Measurements from ENCODE around the gene PGAP3. TPM values are rescaled to one million over a fixed set of nuclear protein-coding genes. Genes with fewer than 3 reads are reported as not detected.

The PGAP3 gene
- total and polyA plus RNA-seq, 2 donors from 2014 or later, result 33.8 to 48.5 TPM

DNA sequence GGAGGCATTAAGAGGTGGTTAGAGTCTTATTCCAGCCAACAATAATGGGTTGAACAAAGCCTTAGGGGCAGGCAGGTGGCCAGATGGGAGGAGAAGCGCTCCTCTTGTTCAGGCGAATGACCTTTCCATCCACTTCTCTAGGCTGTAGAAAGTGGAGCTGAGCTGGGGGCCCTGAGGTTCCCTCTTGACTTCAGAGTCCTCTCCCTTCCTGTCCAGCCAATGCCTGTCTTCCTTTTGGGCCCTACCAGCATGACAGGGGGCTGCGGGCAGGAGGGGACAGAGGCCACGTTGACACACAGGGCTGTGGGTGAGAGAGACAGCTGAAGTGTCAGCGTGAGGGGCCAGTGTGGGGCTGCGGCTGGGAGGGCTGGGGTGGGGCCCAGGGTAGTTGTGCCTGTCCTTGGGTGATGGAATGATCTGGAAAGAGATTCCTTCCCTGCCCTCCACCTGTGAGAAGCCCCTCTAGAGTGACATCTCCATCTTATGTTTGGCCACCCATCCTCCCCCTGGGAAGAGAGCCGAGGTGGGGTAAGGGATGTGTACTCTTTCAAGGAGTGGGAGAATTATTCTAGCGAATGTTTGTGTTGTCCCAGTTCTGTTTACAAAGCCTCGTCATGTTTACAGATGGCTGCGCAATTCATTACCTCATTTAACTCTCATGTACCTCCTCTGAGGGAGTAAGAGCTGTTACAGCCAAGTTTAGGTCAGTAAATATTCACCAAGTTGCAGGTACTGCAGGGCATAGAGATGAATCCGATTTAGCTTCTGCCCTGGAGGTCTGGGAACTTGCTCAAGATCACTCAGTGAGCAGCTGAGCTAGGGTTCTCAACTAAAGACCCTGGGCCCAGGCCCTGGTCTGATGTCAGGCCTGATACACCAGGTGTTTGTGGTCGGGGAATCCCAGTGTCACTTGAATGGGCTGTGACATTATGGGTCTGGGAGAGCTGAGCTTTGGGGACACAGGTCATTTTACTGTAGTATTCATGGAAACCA lies 15.3 kb upstream of the PGAP3 start:
- FAIRE-seq (no peak), DNase-seq (peak in 1 of 5 donors; percentile 20)
- TF ChIP-seq, protein P1, sequence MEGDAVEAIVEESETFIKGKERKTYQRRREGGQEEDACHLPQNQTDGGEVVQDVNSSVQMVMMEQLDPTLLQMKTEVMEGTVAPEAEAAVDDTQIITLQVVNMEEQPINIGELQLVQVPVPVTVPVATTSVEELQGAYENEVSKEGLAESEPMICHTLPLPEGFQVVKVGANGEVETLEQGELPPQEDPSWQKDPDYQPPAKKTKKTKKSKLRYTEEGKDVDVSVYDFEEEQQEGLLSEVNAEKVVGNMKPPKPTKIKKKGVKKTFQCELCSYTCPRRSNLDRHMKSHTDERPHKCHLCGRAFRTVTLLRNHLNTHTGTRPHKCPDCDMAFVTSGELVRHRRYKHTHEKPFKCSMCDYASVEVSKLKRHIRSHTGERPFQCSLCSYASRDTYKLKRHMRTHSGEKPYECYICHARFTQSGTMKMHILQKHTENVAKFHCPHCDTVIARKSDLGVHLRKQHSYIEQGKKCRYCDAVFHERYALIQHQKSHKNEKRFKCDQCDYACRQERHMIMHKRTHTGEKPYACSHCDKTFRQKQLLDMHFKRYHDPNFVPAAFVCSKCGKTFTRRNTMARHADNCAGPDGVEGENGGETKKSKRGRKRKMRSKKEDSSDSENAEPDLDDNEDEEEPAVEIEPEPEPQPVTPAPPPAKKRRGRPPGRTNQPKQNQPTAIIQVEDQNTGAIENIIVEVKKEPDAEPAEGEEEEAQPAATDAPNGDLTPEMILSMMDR (IDR thresholded peaks at IDR 0.05; ENCODE audit: borderline replicate concordance, extremely low read depth, insufficient read depth), result no peak
- H3K27ac ChIP-seq (ENCODE audit: low read depth in 2 of 2, low read length in 2 of 2), result peak overlapping the region; percentile 59 to 80
- H3K36me3 ChIP-seq (ENCODE audit: control insufficient read depth in 2 of 3, insufficient read depth in 3 of 3, low read length in 3 of 3), result peaks cover 0 to 12% (median 7%) of the 10 kb centered on the region in 3 donors
- H3K4me1 ChIP-seq (ENCODE audit: control insufficient read depth in 2 of 3, insufficient read depth in 2 of 3, low read depth in 1 of 3, low read length in 3 of 3), result peaks cover 0 to 66% (median 41%) of the 10 kb centered on the region in 3 donors
- H3K27me3 ChIP-seq (ENCODE audit: control insufficient read depth, insufficient read depth, low read length), result no peaks in the 10 kb centered on the region
- intact Hi-C loops (cut with DNase I), result no loop called here
- no peaks in the 10 kb centered on the region for H3K9me3 ChIP-seq (ENCODE audit: control insufficient read depth in 2 of 3, insufficient read depth in 1 of 3, low read length in 3 of 3)
- peak overlapping the region in 2 of 3 donors; percentile 22 to 31 for H3K9ac ChIP-seq (ENCODE audit: low read length in 3 of 3)
- H3K4me3 ChIP-seq (ENCODE audit: low read length in 3 of 3), result peak overlapping the region in 2 of 3 donors; percentile 4 to 30

DNA sequence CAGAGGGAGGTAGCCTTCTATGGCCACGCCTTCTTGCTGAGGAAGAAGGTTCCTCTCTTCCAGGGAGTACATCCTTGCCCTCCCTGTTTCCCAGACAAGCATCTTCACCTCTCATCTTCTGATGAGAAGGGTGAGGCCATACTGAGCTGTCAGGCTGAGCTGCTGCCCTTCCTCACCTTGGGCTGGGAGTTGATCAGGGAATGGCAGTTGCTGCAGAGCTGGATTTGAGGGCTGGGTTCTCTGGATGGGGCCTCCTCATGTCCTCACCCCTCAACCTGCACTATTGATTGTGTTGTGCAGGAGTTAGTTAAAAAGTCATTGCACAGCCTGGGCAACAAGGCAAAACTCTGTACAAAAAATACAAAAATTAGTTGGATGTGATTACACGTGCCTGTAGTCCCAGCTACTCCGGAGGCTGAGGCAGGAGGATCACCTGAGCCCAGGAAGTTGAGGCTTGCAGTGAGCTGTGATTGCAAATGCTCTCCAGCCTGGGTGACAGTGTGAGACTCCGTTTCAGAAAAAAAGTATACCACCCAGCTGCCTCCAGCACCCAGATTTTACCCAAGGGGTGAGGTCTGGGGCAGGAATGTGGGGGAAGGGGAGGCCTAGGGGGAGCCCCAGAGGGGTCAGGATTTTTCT lies 14.0 kb upstream of the PGAP3 start:
- no peak for DNase-seq
- Histone ChIP-seq H3K9ac (ENCODE audit: low read length in 3 of 3) (peak overlapping the region; percentile 54 to 70 (median 63)), H3K4me1 (ENCODE audit: control insufficient read depth in 2 of 3, insufficient read depth in 2 of 3, low read depth in 1 of 3, low read length in 3 of 3) (peaks cover 0 to 60% (median 42%) of the 10 kb centered on the region in 3 donors), H3K4me3 (ENCODE audit: low read length in 3 of 3) (peak overlapping the region; percentile 69 to 88 (median 85)), H3K9me3 (ENCODE audit: control insufficient read depth in 2 of 3, insufficient read depth in 1 of 3, low read length in 3 of 3) (no peaks in the 10 kb centered on the region), H3K36me3 (ENCODE audit: control insufficient read depth in 2 of 3, insufficient read depth in 3 of 3, low read length in 3 of 3) (peaks cover 0 to under 1% (median under 1%) of the 10 kb centered on the region in 3 donors), H3K27ac (ENCODE audit: low read depth in 2 of 2, low read length in 2 of 2) (peak overlapping the region; percentile 93 to 94), H3K27me3 (ENCODE audit: control insufficient read depth, insufficient read depth, low read length) (no peaks in the 10 kb centered on the region)
- no peak for FAIRE-seq
- TF ChIP-seq, protein P1 (IDR thresholded peaks at IDR 0.05; ENCODE audit: borderline replicate concordance, extremely low read depth, insufficient read depth), result no peak
- intact Hi-C loops (cut with DNase I), result no loop called here

DNA sequence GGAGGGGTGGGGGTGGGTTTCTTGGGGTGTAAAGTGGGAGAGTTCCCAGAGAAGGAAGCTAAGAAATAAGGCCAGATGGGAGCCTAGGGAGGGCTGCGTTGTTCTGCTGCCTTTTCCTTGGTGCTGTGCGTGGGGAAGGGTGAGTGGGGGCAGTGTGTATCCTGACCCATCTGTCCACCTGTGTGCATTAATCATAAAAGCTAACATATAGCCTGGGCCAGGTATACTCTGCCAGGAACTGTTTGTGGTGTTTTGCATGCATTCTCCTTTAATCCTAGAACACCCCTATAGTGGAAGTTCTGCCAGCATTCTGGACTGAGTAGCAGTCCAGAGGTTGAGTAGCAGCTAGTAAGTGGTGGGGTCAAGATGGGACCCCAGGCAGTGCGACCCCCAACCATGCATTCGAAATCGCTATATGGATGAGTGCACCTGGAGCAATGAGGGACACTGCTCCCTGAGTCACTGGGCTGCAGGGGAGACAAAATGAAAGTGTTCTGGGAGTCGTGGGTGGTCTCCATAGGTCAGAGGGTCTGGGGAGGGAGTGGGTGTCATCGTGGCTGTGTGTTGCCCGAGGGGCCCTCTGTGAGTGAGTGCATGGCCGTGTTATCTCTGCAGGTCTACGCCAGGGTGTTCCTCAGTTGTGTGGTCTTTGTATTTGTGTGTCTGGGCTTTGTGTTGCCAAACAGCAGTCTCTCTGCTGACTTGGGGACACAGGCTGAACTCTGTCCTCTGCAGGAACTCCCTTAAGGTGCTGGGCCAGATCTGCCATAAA lies 13.3 kb upstream of the PGAP3 start:
- TF ChIP-seq, protein P1 (IDR thresholded peaks at IDR 0.05; ENCODE audit: borderline replicate concordance, extremely low read depth, insufficient read depth), result no peak
- no peaks in the 10 kb centered on the region for H3K9me3 ChIP-seq (ENCODE audit: control insufficient read depth in 2 of 3, insufficient read depth in 1 of 3, low read length in 3 of 3)
- H3K4me3 ChIP-seq (ENCODE audit: low read length in 3 of 3), result peak overlapping the region; percentile 69 to 88 (median 85)
- intact Hi-C loops (cut with DNase I), result no loop called here
- no peaks in the 10 kb centered on the region for H3K27me3 ChIP-seq (ENCODE audit: control insufficient read depth, insufficient read depth, low read length)
- FAIRE-seq (no peak), DNase-seq (peak in 3 of 5 donors; percentile 23 to 64 (median 44))
- peaks cover 0 to 58% (median 49%) of the 10 kb centered on the region in 3 donors for H3K4me1 ChIP-seq (ENCODE audit: control insufficient read depth in 2 of 3, insufficient read depth in 2 of 3, low read depth in 1 of 3, low read length in 3 of 3)
- peak overlapping the region; percentile 93 to 94 for H3K27ac ChIP-seq (ENCODE audit: low read depth in 2 of 2, low read length in 2 of 2)
- H3K36me3 ChIP-seq (ENCODE audit: control insufficient read depth in 2 of 3, insufficient read depth in 3 of 3, low read length in 3 of 3), result no peaks in the 10 kb centered on the region
- peak overlapping the region; percentile 54 to 70 (median 63) for H3K9ac ChIP-seq (ENCODE audit: low read length in 3 of 3)

All from kidney (tissue), 14 donors.